ENCODE results near the gene SDHD.
"Not testable (repeated sequence)": the region's sequence is repeated elsewhere in the genome, so short reads cannot be mapped to it uniquely, and the experiment has no call there.

Gene SDHD

GRCh38 chr11:112085822-112086421 is 751 bp upstream of the SDHD start:
- H3K4me3 ChIP-seq (ENCODE audit: low read depth, low read length) = peak overlapping the region; percentile 99
- no peak for TF ChIP-seq CTCF (IDR thresholded peaks at IDR 0.05; ENCODE audit: low read depth, low read length)

- TF ChIP-seq CTCF (IDR thresholded peaks at IDR 0.05; ENCODE audit: low read depth, low read length) = no peak
- H3K4me3 ChIP-seq (ENCODE audit: low read depth, low read length) = peak overlapping the region; percentile 99
Measured at GRCh38 chr11:112087212-112087611, 539 bp downstream of the SDHD start.

- not testable (repeated sequence) for H3K4me3 ChIP-seq (ENCODE audit: low read depth, low read length)
Measured at GRCh38 chr11:112095302-112095701, 8.6 kb downstream of the SDHD start.

- TF ChIP-seq CTCF (IDR thresholded peaks at IDR 0.05; ENCODE audit: low read depth, low read length) = no peak
- no peak overlapping the region for H3K4me3 ChIP-seq (ENCODE audit: low read depth, low read length)
Measured at GRCh38 chr11:112096194-112096593, 9.5 kb downstream of the SDHD start.

- no peak overlapping the region for H3K4me3 ChIP-seq (ENCODE audit: low read depth, low read length)
- no peak for TF ChIP-seq CTCF (IDR thresholded peaks at IDR 0.05; ENCODE audit: low read depth, low read length)
Measured at GRCh38 chr11:112097734-112098528, 11.3 kb downstream of the SDHD start.

GRCh38 chr11:112100462-112100861 is 13.8 kb downstream of the SDHD start:
- TF ChIP-seq CTCF (IDR thresholded peaks at IDR 0.05; ENCODE audit: low read depth, low read length) = no peak
- no peak overlapping the region for H3K4me3 ChIP-seq (ENCODE audit: low read depth, low read length)

- TF ChIP-seq CTCF (IDR thresholded peaks at IDR 0.05; ENCODE audit: low read depth, low read length) = no peak
- no peak overlapping the region for H3K4me3 ChIP-seq (ENCODE audit: low read depth, low read length)
Measured at GRCh38 chr11:112103446-112103845, 16.8 kb downstream of the SDHD start.

Measured in WI38 (cell line).